NCI-H1105 (cell line): ENCODE measurements around the gene KIF3A.

Experiments
- DNase-seq: peaks from one replicate; lab custom pipeline; 2025; lab: John Stamatoyannopoulos, UW

Gene KIF3A

GRCh38 chr5:132677682-132678400 lies 59.5 kb downstream of the KIF3A start:
- no peak for DNase-seq

GRCh38 chr5:132677191-132677590 lies 60.2 kb downstream of the KIF3A start:
- no peak for DNase-seq

GRCh38 chr5:132675936-132676689 lies 61.2 kb downstream of the KIF3A start:
- DNase-seq, result no peak

DNA sequence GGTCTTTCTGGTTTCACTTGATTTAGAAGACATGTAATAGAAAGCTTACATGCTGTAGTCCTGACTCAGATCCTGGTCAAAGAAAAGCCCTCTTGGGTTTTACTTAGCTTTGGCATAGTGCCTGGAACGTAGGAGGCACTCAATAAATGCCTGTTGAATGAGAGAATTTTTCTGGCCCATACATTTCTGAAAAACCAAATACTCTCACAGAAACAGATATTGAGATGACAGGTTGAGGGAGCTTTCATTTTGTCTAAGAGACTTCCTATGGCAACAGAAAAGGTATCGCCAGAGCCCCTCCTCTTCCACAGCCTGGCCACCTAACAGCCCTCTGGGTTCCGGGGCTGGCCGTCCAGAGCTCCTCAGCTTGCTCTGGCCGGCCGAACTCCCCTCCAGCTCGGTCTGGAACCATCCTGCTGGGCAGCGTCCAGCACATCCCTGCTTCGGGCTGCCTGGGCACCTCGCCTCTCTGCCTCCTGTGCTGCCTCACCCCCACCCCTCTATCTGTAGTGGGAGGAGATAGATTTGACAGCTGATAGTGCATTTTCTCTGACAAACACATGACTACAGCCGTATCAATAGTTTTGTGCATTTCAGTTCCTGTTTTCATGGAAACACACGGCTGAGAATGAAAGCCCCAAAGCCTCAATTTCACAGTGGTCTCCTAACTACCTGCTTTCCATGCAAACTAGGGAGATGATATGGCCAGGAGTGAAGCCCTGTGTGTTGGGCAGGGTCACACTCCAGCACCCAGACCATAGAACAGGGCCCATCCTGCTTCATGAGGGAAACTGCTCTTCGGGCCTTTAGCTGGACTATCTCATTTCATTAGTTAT lies 62.5 kb downstream of the KIF3A start:
- no peak for DNase-seq

GRCh38 chr5:132673939-132674630 lies 63.3 kb downstream of the KIF3A start, which contains the start of gene IL4:
TSS of gene IL4 (plus strand) at chr5:132673989. CDS start at chr5:132674051, 62 bp downstream.
- no peak for DNase-seq

GRCh38 chr5:132673488-132673887 lies 63.9 kb downstream of the KIF3A start:
- DNase-seq, result no peak

GRCh38 chr5:132671000-132671399 lies 66.3 kb downstream of the KIF3A start:
- DNase-seq, result no peak

- no peak for DNase-seq
These were observed 67.1 kb downstream of the KIF3A start for GRCh38 chr5:132669966-132670882.

GRCh38 chr5:132669455-132669820 lies 67.9 kb downstream of the KIF3A start:
- no peak for DNase-seq

DNA sequence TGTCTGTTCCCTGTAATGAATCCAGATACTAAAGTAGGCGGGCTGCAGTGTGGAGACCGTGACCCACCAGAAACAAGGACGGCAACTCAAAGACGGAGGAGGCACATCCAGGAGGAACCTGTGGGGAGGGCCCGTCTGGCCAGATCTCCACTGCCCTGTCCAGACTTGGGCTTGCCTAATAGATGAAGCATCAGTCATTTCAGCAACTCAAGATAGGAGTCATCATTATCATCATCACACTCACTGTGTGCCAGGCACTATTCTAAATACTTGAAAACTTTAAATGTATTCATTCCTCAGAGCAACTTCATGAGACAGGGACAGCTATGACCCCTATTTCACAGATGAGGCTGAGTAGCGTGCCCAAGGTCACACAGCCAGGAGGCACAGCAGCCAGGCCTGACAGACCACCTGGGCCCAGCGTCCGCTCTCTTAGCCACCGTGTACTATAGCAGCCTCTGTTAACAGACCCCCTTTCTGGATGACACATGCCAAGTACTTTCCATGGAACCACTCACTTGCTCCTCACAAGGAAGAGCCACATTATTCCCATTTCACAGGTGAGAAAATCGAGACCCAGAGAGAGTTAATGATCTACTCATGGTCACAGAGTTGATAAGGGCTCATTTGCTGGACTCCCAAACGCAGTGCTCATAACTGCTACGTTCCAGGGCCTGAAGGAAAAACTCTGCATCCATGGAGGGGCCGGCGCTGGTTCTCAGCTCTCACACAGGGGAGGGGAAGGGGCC lies 68.5 kb downstream of the KIF3A start:
- DNase-seq, result no peak

DNA sequence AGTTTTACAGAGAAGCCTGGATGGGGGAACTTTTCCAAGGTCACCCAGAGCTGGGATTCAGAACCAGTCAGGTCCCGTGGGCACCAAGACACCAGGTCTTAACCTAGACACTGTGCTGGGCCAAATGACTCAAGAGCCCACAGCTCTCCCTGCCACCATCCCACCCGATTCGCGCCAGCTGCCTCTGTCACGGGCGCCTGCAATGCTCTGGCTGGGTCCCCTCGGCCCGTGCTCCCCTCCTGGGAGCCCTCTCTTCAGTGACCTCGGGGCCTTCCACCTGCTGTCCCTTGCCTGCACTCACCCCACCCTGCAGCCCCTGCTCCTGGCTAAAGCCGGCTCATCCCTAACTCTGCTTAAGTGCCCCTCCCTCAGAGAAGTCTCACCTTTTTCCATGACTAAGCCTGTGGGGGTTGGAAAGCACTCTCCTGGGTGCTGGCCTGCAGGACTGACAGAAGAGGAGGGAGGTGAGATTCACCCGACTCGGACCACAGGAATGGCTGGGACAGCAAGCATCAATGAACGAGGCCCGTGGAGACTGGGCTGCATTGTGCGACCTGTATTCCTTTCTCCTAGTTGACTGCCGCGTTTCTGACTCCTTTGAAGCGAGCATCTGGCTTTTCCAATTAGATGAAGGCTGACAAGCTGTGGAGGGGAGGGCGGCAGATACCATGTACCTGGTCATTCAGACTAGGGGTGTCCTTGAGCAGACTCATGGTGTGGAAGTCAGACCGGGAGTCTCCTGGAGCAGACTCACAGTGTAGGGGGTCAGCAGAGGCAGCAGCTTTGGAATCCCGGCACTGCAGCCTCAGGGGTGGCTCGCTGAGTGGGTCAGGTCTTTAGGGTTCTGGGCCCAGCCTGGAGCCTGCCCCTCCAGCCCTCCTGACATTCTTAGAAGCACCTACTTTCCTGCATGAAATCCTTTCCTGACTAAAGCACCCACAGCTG lies 69.3 kb downstream of the KIF3A start:
- no peak for DNase-seq

DNA sequence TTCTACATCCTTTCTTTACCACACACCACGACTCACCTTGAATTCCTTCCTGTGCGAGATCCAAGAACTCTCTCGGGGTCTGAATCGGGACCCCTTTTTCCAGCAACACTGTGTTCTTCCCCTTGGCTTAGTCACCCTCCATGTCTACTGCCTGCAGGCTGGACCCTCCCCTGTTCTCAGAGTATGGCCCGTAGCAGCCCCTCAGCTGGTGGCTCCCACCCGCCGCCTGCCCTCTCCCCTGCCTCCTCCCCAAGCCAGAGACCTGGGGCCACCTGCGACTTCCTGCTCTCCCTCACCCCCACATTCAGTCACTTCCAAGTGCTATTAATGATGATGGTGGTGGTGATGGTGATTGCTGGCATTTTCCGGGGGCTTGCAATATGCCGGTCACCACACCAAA lies 70.0 kb downstream of the KIF3A start:
- DNase-seq, result no peak

DNA sequence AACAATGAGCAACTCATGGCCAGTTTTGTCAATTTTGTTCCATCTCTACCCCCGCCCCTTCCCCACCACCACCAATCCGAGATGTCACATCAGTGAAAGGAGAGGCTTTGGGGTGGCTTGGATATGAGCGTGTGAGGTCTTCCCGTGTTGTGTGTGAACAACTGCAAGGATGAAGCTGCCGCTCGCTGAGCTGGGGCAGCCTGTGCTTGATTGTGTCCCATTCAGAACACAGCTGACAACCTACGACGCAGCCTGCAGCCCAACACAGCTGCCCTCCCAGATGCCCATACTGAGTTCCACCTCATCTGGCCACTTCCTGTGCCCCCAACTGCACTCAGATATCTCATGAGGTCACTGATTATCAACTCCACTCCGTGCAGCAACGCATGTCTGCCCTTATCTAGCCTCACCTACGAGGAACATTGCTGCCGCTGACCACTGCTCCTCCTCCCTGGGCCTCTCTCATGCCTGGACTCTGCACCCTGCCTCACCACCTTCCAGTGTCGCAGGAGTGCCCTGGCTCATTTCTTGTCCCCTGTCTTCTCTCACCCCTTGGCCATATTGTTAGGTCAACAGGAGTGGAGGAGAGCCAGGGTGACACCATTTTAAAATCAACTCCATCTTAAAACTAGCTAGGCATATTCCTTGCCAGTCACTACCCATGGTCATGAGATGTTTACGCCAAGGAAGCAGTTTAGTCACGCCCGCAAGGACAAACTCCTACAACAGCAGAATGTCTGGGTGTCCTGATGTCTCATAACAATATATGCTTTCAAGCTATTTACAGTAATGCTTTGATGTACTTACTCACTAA lies 70.8 kb downstream of the KIF3A start:
- DNase-seq, result no peak

DNA sequence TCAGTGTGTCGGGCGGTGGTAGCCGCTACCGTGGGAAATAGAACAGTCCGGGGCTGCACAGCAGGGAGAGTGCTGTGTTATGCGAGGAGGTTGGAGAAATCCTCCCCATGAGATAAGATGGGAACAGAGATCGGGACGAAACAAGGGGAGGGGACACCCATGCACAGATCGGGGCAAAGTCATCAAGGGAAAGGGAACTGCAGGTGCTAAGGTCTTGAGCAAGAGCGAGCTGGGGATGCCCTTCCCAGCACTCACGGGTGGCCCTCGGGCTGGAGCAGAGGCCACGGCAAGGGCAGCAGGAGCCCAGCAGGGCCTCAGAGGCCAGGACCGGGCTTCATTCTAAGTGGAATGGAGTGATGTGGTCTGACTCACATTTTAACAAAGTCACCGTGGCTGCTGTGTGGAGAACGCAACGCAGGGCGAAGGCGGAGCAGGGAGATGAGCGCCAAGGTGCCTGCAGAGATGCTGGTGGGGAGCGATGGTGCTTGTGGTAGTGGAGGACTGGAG lies 71.7 kb downstream of the KIF3A start:
- DNase-seq, result no peak

- DNase-seq, result no peak
These were observed 72.6 kb downstream of the KIF3A start for GRCh38 chr5:132664696-132665209.

- no peak for DNase-seq
These were observed 73.3 kb downstream of the KIF3A start for GRCh38 chr5:132663771-132664695.
